GM12878 (cell line): ENCODE results near the gene NKG7.

ENCODE experiments used
- CREB1 ChIP-seq: IDR thresholded peaks from 2 replicates; pipeline ENCODE4 v1.6.1; 2012; ENCODE audit warnings: low read depth, mild to moderate bottlenecking, inconsistent platforms
- EZH2 ChIP-seq: IDR thresholded peaks from 2 replicates; pipeline ENCODE4 v1.6.1; 2012; ENCODE audit warnings: low read depth, mild to moderate bottlenecking, control low read depth, inconsistent platforms, low read length, borderline replicate concordance; ENCODE audit not compliant: control insufficient read depth
- POLR2AphosphoS2 ChIP-seq: IDR thresholded peaks from 2 replicates; pipeline ENCODE4 v1.6.1; 2011; ENCODE audit warnings: low read depth, mild to moderate bottlenecking, low read length, improper control_type of control experiment, moderate library complexity
- RCOR1 ChIP-seq: conservative IDR thresholded peaks from 2 replicates; pipeline ENCODE4 v1.6.1; 2012; ENCODE audit warnings: low read depth, low read length, improper control_type of control experiment
- RFX5 ChIP-seq: IDR thresholded peaks from 2 replicates; pipeline ENCODE4 v1.6.1; 2011; ENCODE audit warnings: low read depth, low read length, improper control_type of control experiment
- STAT3 ChIP-seq: IDR thresholded peaks from 2 replicates; pipeline ENCODE4 v1.6.1; 2011; ENCODE audit warnings: low read depth, low read length, improper control_type of control experiment
- ZNF24 ChIP-seq: fragments of 450-650 bp; IDR thresholded peaks from 2 replicates; pipeline ENCODE4 v1.6.1; 2017; ENCODE audit warnings: antibody characterized with exemption, mild to moderate bottlenecking
- TF ChIP-seq, protein P1 (sequence below): IDR thresholded peaks from 2 replicates; pipeline ENCODE4 v1.6.1; 2012; ENCODE audit warnings: low read depth, low read length, improper control_type of control experiment

DNA sequence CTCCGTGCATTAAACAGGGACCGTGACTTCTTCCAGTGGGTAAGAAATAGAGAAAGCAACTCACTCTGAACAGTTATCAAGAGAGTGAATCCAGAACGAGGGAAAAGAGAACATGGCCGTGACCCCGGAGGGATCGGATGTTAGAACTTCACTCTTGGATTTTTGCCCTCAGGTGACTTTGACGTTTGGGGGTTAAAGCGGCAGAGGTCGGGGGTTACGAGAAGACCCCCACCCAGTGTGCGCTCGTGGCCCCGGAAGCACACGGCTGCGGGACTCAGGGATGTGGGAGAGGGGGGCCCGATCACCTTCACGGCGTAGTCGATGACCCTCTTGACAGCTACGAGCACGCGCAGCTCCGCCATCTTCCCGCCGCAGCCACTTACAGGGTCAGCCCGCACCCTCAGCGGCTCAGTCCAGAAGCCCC, 6.5 kb downstream of the NKG7 start, which contains the start of gene ETFB:
- TF ChIP-seq STAT3 (no peak), RFX5 (no peak), ZNF24 (no peak), RCOR1 (no peak), POLR2AphosphoS2 (no peak), CREB1 (no peak), EZH2 (no peak)
- TF ChIP-seq, protein P1, sequence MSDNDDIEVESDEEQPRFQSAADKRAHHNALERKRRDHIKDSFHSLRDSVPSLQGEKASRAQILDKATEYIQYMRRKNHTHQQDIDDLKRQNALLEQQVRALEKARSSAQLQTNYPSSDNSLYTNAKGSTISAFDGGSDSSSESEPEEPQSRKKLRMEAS = no peak
